ENCODE measurements around the gene SURF1.

SURF1 gene

GRCh38 chr9:133356391-133357091 lies at the start of gene SURF1, which contains the start of gene SURF2:
TSS of gene SURF1 (minus strand) at chr9:133356487. CDS start at chr9:133356453, 34 bp downstream.
TSS of gene SURF2 (plus strand) at chr9:133356550. CDS start at chr9:133356593, 43 bp downstream.
- no peak for TF ChIP-seq CTCF (IDR thresholded peaks at IDR 0.05; ENCODE audit: low read depth, low read length)
- H3K4me3 ChIP-seq (ENCODE audit: low read depth, low read length): peak within 1 kb of the TSS; percentile 84

- no peak overlapping the region for H3K4me3 ChIP-seq (ENCODE audit: low read depth, low read length)
These were observed 49.5 kb upstream of the SURF1 start for GRCh38 chr9:133405508-133406438.

DNA sequence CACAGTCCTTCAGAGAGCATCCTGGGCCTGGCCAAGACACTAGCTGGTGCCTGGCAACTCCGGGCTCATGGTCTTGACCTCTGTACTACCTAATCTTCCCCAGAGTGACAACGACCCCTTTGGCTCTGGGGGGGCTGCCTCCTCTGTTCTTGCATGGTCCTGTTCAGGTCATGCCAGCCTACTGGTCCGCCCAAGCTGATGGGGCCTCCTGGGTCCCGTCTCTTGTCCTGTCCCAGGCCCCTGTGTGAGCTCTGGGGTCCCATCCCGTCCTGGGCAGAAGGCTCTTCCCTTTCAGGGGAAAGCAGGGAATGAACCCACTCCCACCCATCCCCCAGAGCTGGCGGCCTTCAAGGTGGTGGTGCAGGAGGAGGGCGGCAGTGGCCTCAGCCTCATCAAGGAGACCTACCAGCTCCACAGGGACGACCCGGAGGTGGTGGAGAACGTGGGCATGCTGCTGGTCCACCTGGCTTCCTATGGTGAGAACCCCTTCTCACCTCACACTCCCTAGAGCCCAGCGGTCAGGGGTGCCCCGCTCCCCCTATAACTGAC lies 48.2 kb upstream of the SURF1 start:
- no peak for TF ChIP-seq CTCF (IDR thresholded peaks at IDR 0.05; ENCODE audit: low read depth, low read length)
- H3K4me3 ChIP-seq (ENCODE audit: low read depth, low read length): no peak overlapping the region

More at GRCh38 chr9:133405508-133406438, 49.5 kb upstream of the SURF1 start:
- TF ChIP-seq CTCF (IDR thresholded peaks at IDR 0.05; ENCODE audit: low read depth, low read length): no peak

GRCh38 chr9:133403766-133404453 lies 47.6 kb upstream of the SURF1 start:
- no peak overlapping the region for H3K4me3 ChIP-seq (ENCODE audit: low read depth, low read length)
- TF ChIP-seq CTCF (IDR thresholded peaks at IDR 0.05; ENCODE audit: low read depth, low read length): peak; percentile 35; the same call in 1 of the 2 replicates

GRCh38 chr9:133402689-133403088 lies 46.4 kb upstream of the SURF1 start:
- TF ChIP-seq CTCF (IDR thresholded peaks at IDR 0.05; ENCODE audit: low read depth, low read length): no peak
- no peak overlapping the region for H3K4me3 ChIP-seq (ENCODE audit: low read depth, low read length)

- H3K4me3 ChIP-seq (ENCODE audit: low read depth, low read length): no peak overlapping the region
- no peak for TF ChIP-seq CTCF (IDR thresholded peaks at IDR 0.05; ENCODE audit: low read depth, low read length)
These were observed 45.3 kb upstream of the SURF1 start for GRCh38 chr9:133401588-133401987.

All from WI38 (cell line).